Hepatocyte (in vitro differentiated cells): Measurements from ENCODE around the gene KSR2. TPM values are rescaled to one million over a fixed set of nuclear protein-coding genes. Genes with fewer than 3 reads are reported as not detected.
A peak's percentile ranks its signal among the peaks of the same experiment; 100 is the strongest.

Experiments used
- DNase-seq: peaks from one replicate; pipeline ENCODE4 v3.0.0-alpha.2; 2016; ENCODE audit warnings: low spot score
- H2AFZ ChIP-seq: fragments of 200-600 bp; sonication (generic); 2 replicates; pipeline ENCODE4 v1.6.0; 2016; ENCODE audit warnings: antibody characterized with exemption, mild to moderate bottlenecking
- H3K27ac ChIP-seq: fragments of 200-600 bp; sonication (generic); 2 replicates; pipeline ENCODE4 v1.5.1; 2016; ENCODE audit warnings: mild to moderate bottlenecking
- H3K27me3 ChIP-seq: fragments of 200-600 bp; sonication (generic); 2 replicates; pipeline ENCODE4 v1.6.1; 2016
- H3K36me3 ChIP-seq: fragments of 200-600 bp; sonication (generic); replicated peaks from 2 replicates; pipeline ENCODE4 v1.5.1; 2016; ENCODE audit warnings: low read depth; ENCODE audit not compliant: insufficient read depth
- H3K4me1 ChIP-seq: fragments of 200-600 bp; sonication (generic); 2 replicates; pipeline ENCODE4 v1.5.1; 2016; ENCODE audit warnings: mild to moderate bottlenecking, moderate library complexity; ENCODE audit not compliant: insufficient read depth
- H3K4me2 ChIP-seq: fragments of 200-600 bp; sonication (generic); 2 replicates; pipeline ENCODE4 v1.6.0; 2016
- H3K4me3 ChIP-seq: fragments of 200-600 bp; sonication (generic); 2 replicates; pipeline ENCODE4 v1.5.1; 2016; ENCODE audit warnings: mild to moderate bottlenecking
- H3K79me2 ChIP-seq: fragments of 200-600 bp; sonication (generic); 2 replicates; pipeline ENCODE4 v1.6.0; 2017; ENCODE audit warnings: mild to moderate bottlenecking
- H3K9me2 ChIP-seq: fragments of 200-600 bp; sonication (generic); replicated peaks from 2 replicates; pipeline ENCODE4 v1.6.0; 2017; ENCODE audit warnings: mild to moderate bottlenecking; ENCODE audit not compliant: insufficient read depth
- H3K9me3 ChIP-seq: fragments of 200-600 bp; sonication (generic); 2 replicates; pipeline ENCODE4 v1.5.1; 2016; ENCODE audit warnings: low read depth, mild to moderate bottlenecking
- H4K20me1 ChIP-seq: fragments of 200-600 bp; sonication (generic); 2 replicates; pipeline ENCODE4 v1.6.0; 2016; ENCODE audit warnings: mild to moderate bottlenecking; ENCODE audit not compliant: insufficient read depth, poor library complexity, severe bottlenecking
- CTCF ChIP-seq: fragments of 200-600 bp; sonication (generic); IDR thresholded peaks from 2 replicates; pipeline ENCODE4 v1.5.1; 2016; ENCODE audit warnings: antibody characterized with exemption, mild to moderate bottlenecking; ENCODE audit not compliant: poor library complexity
- EZH2 ChIP-seq: fragments of 200-600 bp; sonication (generic); IDR thresholded peaks from 2 replicates; pipeline ENCODE4 v1.6.1; 2016; ENCODE audit warnings: antibody characterized with exemption, mild to moderate bottlenecking, borderline replicate concordance
- EZH2phosphoT487 ChIP-seq: fragments of 200-600 bp; sonication (generic); IDR thresholded peaks from one replicate; pipeline ENCODE4 v1.6.1; 2018; ENCODE audit warnings: antibody characterized with exemption, mild to moderate bottlenecking, low read depth, moderate library complexity; ENCODE audit not compliant: unreplicated experiment, severe bottlenecking
- whole genome bisulfite sequencing: methylation state at CpG from one replicate; pipeline ENCODE4 v1.1.6; 2016; ENCODE audit warnings: low lambda C conversion rate; ENCODE audit errors: missing lambda C conversion rate; 5-methylcytosine and 5-hydroxymethylcytosine counted together
- polyA plus RNA-seq: library from polyadenylated mRNA; unstranded; fragments of >200 nt; fragmentation: Nextera tagmentation; extraction: Ambion mirVana; gene quantifications from 2 replicates; pipeline ENCODE4 v1.2.1, GENCODE V29; 2016
- total RNA-seq: library from RNA; depleted of rRNA; stranded (reverse); fragments of >200 nt; gene quantifications from 2 replicates; pipeline ENCODE4 v1.2.3, GENCODE V29; 2014

KSR2 gene
- total and polyA plus RNA-seq, 2 experiments from 2014 or later, result 0.37 to 0.46 TPM

- peak overlapping the region; percentile 58 for H3K4me2 ChIP-seq
- H2AFZ ChIP-seq, result peak overlapping the region; percentile 13
- H3K27ac ChIP-seq, result peak overlapping the region; percentile 96
These were observed 283.5 kb downstream of the KSR2 start for GRCh38 chr12:117685110-117685926.

GRCh38 chr12:117684471-117684870 lies 284.3 kb downstream of the KSR2 start:
- Histone ChIP-seq H3K9me3 (no peaks in the 10 kb centered on the region), H3K27ac (peak overlapping the region; percentile 96), H3K27me3 (no peaks in the 10 kb centered on the region), H3K4me1 (peaks cover 13% of the 10 kb centered on the region), H3K4me2 (no peak overlapping the region), H2AFZ (no peak overlapping the region), H3K36me3 (no peaks in the 10 kb centered on the region), H4K20me1 (no peaks in the 10 kb centered on the region), H3K79me2 (no peaks in the 10 kb centered on the region), H3K4me3 (no peak overlapping the region), H3K9me2 (no peaks in the 10 kb centered on the region)
- WGBS, result 88% methylated on average over 6 of the region's 6 CpGs
- no peak for DNase-seq
- TF ChIP-seq CTCF, result no peak

More at GRCh38 chr12:117685110-117685926, 283.5 kb downstream of the KSR2 start:
- Histone ChIP-seq H3K4me3 (no peak overlapping the region), H3K9me3 (no peaks in the 10 kb centered on the region), H3K79me2 (no peaks in the 10 kb centered on the region), H3K4me1 (peaks cover 13% of the 10 kb centered on the region), H4K20me1 (no peaks in the 10 kb centered on the region), H3K36me3 (no peaks in the 10 kb centered on the region), H3K27me3 (no peaks in the 10 kb centered on the region), H3K9me2 (no peaks in the 10 kb centered on the region)
- no peak for TF ChIP-seq EZH2
- peak; percentile 4 for TF ChIP-seq CTCF
- 36% methylated on average over 13 of the region's 13 CpGs for WGBS
- peak; percentile 88 for DNase-seq

GRCh38 chr12:117680312-117680711 lies 288.5 kb downstream of the KSR2 start:
- Histone ChIP-seq H4K20me1 (no peaks in the 10 kb centered on the region), H3K27me3 (no peaks in the 10 kb centered on the region), H3K79me2 (no peaks in the 10 kb centered on the region), H2AFZ (no peak overlapping the region), H3K36me3 (no peaks in the 10 kb centered on the region), H3K9me2 (no peaks in the 10 kb centered on the region), H3K9me3 (no peaks in the 10 kb centered on the region), H3K4me3 (no peak overlapping the region), H3K27ac (no peak overlapping the region), H3K4me1 (peaks cover 7% of the 10 kb centered on the region), H3K4me2 (no peak overlapping the region)
- TF ChIP-seq EZH2phosphoT487, result no peak
- no peak for TF ChIP-seq EZH2
- no peak for TF ChIP-seq CTCF
- DNase-seq, result no peak
- 82% methylated on average over 3 of the region's 3 CpGs for WGBS
